Posterior cingulate gyrus (tissue), 11 donors: ENCODE results near the gene PTCH1.

Experiments used
- DNase-seq, 10 donors: peaks; one replicate each; pipeline versions ENCODE4 v3.0.0 to v3.0.0-alpha.2; 2020 to 2021; ENCODE audit warnings: mixed read lengths in 3 of 10
- intact Hi-C: fragments of 100-400 bp; cut with DNase I; formaldehyde crosslinking; loops from one replicate; pipeline ENCODE4 v1.15.1; 2023

PTCH1 gene

GRCh38 chr9:95504053-95504963 is 12.5 kb downstream of the PTCH1 start:
- peak in 3 of 10 donors; percentile 39 to 83 (median 70) for DNase-seq
- intact Hi-C loops = no loop called here

- no peak for DNase-seq
- intact Hi-C loops = no loop called here
Measured at GRCh38 chr9:95503369-95503768, 13.4 kb downstream of the PTCH1 start.

- DNase-seq = no peak
- intact Hi-C loops = no loop called here
Measured at GRCh38 chr9:95502248-95502647, 14.5 kb downstream of the PTCH1 start.

DNA sequence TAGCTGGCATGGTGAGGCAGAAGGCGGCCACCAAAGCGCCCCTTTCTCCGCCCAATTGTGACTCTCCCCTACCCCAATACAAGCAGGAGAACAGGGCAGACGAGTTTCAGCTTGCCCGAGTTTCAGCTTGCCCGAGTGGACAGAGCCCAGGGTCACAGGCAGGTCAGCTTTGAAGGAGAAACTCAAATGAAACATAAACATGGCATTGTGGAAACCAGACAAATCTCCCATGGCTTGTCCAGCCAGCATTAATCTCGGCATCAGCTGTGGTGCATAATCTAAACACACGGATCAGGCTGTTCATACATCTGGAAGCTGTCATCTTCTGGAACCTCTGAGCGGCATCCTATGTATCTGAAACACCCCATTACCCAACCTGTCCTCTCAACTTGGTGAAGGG is 16.9 kb downstream of the PTCH1 start:
- DNase-seq = no peak
- intact Hi-C loops = no loop called here

GRCh38 chr9:95499046-95499676 is 17.6 kb downstream of the PTCH1 start:
- intact Hi-C loops = no loop called here
- DNase-seq = no peak

GRCh38 chr9:95498641-95499040 is 18.1 kb downstream of the PTCH1 start:
- intact Hi-C loops = no loop called here
- DNase-seq = no peak

GRCh38 chr9:95497772-95498171 is 19.0 kb downstream of the PTCH1 start:
- intact Hi-C loops = no loop called here
- no peak for DNase-seq

- intact Hi-C loops = no loop called here
- DNase-seq = no peak
Measured at GRCh38 chr9:95496687-95497086, 20.1 kb downstream of the PTCH1 start.

DNA sequence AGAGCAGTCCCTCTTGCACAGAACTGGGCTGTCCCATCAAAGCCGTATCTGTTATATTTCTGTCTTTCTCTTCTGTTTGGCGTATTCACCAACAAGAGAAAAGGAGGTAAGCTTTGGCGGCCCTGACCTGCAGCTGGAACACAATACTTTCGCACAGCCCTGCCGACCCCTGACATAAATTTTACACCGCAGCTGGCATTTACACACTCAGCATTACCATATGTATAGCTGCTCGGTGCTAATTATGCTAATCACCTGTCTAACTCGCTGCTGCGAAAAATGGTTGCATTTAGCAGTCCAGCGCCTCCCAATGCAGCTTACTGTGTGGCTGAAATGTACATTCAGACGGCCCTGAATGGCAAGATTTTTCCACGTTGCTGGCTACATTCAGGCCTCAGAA is 20.8 kb downstream of the PTCH1 start:
- DNase-seq = no peak
- intact Hi-C loops = no loop called here

- no peak for DNase-seq
- intact Hi-C loops = no loop called here
Measured at GRCh38 chr9:95495529-95495928, 21.2 kb downstream of the PTCH1 start.

DNA sequence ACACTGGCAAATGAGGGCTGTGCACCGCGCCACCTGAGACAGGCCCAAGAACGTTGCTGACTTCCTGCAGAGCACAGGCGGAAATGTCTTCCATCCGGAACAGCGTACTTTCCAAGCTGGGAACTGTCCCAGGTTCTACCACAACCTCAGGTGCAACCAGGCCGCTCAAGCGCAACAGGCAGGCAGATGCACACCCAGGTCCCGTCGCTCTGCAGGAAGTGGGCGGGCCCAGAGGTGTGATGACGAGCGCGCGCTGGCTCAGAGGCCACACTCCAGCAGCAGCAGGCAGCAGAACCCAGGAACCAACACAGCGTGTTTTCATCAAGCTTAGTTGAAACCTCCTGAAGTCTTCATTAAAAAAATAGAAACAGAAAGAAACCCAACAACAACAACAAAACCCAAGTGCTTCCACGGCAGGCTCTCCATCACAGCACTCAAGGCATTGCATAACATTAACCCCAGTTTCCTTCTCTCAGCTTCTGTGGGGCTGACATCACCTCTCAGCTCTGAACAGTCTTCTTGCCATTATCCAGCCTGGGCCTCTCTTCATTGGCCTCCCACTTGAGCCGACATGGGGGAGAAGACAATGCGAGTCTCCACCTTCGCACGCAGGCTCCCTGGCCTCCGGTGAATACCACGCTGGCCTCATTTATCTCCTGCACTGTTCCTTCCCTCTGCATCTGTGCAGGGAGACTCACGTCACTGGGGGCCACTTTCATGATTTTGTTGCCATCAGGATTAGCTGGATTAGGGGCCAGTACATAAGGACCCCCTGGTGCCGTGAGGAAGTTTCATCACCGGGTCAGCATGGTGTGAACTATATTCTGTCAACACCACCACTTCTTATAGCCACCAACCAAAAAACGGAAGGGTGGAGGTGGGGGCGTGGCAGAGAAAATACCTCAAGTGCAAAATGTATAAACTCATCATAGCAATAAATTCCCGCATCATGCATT is 22.1 kb downstream of the PTCH1 start:
- DNase-seq = peak in 3 of 10 donors; percentile 46 to 94 (median 81)
- intact Hi-C loops = no loop called here

- DNase-seq = peak in 9 of 10 donors; percentile 52 to 95 (median 72)
- intact Hi-C loops = no loop called here
Measured at GRCh38 chr9:95494022-95494415, 22.8 kb downstream of the PTCH1 start.

DNA sequence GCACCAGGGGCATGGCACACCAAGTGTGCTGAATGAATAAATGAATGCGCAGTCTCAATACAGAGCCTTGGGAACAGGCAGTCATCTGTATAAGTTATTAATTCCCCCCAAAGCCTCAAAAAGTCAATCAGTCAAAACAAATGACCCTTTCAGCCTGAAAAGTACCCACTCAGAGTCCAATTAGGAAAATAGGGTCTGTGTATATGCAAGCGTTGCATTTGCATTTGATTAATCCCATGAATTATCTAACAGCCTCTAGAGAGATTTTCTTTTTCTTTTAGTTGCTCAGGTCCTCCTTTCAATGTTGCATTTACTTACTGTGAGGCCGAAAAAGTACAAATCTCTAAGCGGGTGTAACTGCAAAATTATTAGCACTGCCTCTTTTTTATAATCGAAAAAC is 23.4 kb downstream of the PTCH1 start:
- intact Hi-C loops = no loop called here
- no peak for DNase-seq

GRCh38 chr9:95491543-95492320 is 25.0 kb downstream of the PTCH1 start:
- intact Hi-C loops = no loop called here
- no peak for DNase-seq

DNA sequence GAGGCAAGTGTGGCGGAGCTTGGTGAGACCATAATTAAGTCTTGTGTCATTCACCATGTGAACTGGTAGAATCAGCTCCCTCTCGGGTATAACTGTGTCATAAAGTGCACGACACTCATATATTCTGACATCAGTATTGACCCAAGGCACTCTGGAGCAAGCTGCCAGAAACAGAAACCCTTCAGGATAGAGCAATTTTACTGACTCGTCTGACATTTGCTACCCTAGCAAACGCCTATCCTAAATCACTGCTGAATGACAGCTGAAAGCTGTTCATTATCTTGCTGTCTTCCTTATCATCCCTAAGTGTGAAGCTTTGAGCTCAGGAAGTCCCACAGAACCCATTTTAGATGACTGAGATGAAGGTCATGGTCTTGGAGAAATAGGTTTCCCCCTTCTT is 27.8 kb downstream of the PTCH1 start:
- intact Hi-C loops = no loop called here

DNA sequence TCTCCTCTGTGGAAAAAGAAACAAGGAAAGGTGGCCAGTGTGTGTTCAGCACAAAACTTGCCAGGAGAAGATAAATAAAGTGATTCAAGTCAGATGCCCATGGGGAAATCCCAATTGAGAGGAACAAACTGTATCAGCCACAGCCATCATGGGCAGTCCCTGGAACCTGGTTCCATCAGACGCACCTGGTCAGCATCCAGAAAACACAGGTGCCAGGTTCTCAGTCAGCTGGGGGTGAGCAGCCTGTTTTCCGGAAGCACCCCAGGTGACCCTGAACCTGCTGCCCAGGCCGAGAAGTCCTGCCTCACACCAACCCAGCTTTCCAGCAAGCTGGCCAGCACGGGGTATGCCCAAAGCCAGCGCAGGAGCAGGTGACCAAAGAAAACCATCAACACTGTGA is 30.5 kb downstream of the PTCH1 start:
- intact Hi-C loops = no loop called here
- DNase-seq = no peak

More for the DNA sequence above, 27.8 kb downstream of the PTCH1 start:
- DNase-seq = no peak

- intact Hi-C loops = no loop called here
- no peak for DNase-seq
Measured at GRCh38 chr9:95484225-95484624, 32.5 kb downstream of the PTCH1 start.

GRCh38 chr9:95483431-95483830 is 33.3 kb downstream of the PTCH1 start:
- intact Hi-C loops = no loop called here
- DNase-seq = no peak

DNA sequence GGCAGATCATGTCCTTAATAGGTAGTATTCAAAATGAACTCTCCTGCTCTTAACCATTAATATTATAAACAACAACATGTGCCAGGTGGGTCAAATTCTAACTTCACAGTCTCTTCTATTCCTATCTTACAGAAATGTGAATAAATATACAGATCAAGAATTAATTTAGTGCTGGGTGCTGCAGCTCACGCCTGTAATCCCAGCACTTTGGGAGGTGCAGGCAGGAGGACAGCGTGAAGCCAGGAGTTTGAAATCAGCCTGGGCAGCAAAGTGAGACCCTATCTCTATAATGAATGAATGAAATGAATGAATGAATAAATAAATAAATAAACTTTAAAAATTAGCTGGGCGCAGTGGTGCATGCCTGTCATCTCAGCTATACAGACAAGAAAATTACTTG is 34.1 kb downstream of the PTCH1 start:
- intact Hi-C loops = no loop called here
- DNase-seq = no peak

- no peak for DNase-seq
- intact Hi-C loops = no loop called here
Measured at GRCh38 chr9:95481000-95481399, 35.8 kb downstream of the PTCH1 start.
